Neural progenitor cell (in vitro differentiated cells): Measurements from ENCODE around the gene MYLK.

Experiments
- EZH2 ChIP-seq: fragments of 200-600 bp; sonication (generic); IDR thresholded peaks from 2 replicates; pipeline ENCODE4 v1.6.1; 2017; ENCODE audit warnings: antibody characterized with exemption, mild to moderate bottlenecking, moderate library complexity
- TF ChIP-seq, protein P1 (sequence below): fragments of 200-600 bp; sonication (generic); IDR thresholded peaks from 2 replicates; pipeline ENCODE4 v1.5.1; 2017; ENCODE audit warnings: antibody characterized with exemption, mild to moderate bottlenecking

DNA sequence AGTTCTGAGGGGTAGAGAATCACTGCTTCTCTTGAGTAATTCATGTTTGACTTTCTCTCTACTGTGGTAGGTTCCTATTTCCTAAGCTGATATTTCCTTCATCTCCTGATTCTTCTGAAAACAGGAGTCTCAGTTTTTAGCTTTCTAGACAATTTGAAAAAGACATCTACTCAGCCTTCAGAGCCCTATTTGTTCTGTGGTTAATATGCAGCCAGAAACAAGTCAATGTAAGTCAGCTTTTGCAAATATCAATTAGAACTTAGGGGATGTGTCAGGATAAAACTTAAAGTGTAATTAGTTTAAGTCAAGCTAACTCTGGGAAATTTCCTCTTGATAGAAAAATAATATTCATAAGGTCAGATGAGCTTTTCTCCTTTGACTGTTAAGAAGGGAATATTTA is 277.6 kb downstream of the MYLK start:
- TF ChIP-seq, protein P1, sequence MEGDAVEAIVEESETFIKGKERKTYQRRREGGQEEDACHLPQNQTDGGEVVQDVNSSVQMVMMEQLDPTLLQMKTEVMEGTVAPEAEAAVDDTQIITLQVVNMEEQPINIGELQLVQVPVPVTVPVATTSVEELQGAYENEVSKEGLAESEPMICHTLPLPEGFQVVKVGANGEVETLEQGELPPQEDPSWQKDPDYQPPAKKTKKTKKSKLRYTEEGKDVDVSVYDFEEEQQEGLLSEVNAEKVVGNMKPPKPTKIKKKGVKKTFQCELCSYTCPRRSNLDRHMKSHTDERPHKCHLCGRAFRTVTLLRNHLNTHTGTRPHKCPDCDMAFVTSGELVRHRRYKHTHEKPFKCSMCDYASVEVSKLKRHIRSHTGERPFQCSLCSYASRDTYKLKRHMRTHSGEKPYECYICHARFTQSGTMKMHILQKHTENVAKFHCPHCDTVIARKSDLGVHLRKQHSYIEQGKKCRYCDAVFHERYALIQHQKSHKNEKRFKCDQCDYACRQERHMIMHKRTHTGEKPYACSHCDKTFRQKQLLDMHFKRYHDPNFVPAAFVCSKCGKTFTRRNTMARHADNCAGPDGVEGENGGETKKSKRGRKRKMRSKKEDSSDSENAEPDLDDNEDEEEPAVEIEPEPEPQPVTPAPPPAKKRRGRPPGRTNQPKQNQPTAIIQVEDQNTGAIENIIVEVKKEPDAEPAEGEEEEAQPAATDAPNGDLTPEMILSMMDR = no peak
- no peak for TF ChIP-seq EZH2
